Ovary (tissue), 3 donors: ENCODE measurements around the gene BOLA1.

ENCODE experiments used
- CTCF ChIP-seq, 3 donors: fragments of 450-650 bp in 2 of 3; fragments of 200-600 bp in 1 of 3; IDR thresholded peaks; one replicate each; pipeline versions ENCODE4 v1.5.1 to v1.8.0; 2016 to 2022; ENCODE audit warnings: antibody characterized with exemption in 3 of 3, mild to moderate bottlenecking in 1 of 3
- EP300 ChIP-seq: sonication (generic); formaldehyde crosslinking; IDR thresholded peaks from one replicate; pipeline ENCODE4 v1.6.1; 2017; ENCODE audit warnings: antibody characterized with exemption
- POLR2A ChIP-seq: fragments of 450-650 bp; IDR thresholded peaks from one replicate; pipeline ENCODE4 v1.6.1; 2017; ENCODE audit warnings: antibody characterized with exemption, mild to moderate bottlenecking, moderate library complexity
- donor health status: DM: no; HTN: no; CAD: no.

DNA sequence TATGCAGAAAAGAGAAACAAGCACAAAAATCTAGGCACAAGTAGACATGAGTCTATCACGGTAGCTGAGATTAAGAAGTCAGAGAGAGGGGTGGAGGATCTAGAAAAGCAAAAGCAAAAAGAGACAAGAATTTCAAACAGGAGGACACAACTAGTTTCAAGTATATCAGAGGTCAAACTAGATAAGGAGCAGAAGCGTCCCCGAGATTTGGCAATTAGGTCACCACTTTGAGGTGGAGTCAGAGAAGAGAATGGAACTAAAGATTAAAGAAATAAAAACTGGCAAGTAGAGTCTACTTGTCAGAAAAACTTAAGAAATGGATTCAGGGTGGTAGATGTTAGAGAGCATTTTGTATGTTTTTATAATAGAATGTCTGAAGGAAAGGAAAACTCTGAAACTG lies 26.0 kb downstream of the BOLA1 start:
- TF ChIP-seq POLR2A (no peak), CTCF (IDR thresholded peaks at IDR 0.05) (no peak), EP300 (no peak)
